PC-3 (cell line): ENCODE results near the gene FAM53B. TPM values are rescaled to one million over a fixed set of nuclear protein-coding genes. Genes with fewer than 3 reads are reported as not detected.
"Not testable (repeated sequence)": the region's sequence is repeated elsewhere in the genome, so short reads cannot be mapped to it uniquely, and the experiment has no call there.

ENCODE experiments used
- ATAC-seq: fragments of 200-7000 bp; cut with Tn5 transposase; 2 replicates; pipeline ENCODE4 v1.9.1; 2020; ENCODE audit warnings: mild to moderate bottlenecking, moderate library complexity
- BruUV-seq: library from RNA; stranded (reverse); fragments of 400-500 nt; replicated peaks from 2 replicates; lab custom pipeline; 2021; lab: Mats Ljungman, UMichigan
- CTCF ChIA-PET: fragments of 300-600 bp; sonication (Branson Sonifier 250); formaldehyde crosslinking; loops from one replicate; lab custom pipeline; 2022; ENCODE audit warnings: antibody characterized with exemption; lab: Charles Lee
- POLR2A ChIA-PET: fragments of 300-600 bp; sonication (Branson Sonifier 250); formaldehyde crosslinking; loops from one replicate; lab custom pipeline; 2022; ENCODE audit warnings: antibody characterized with exemption; ENCODE audit not compliant: unreplicated experiment; lab: Charles Lee
- DNase-seq: peaks from one replicate; pipeline ENCODE4 v3.0.0-alpha.2; 2015
- H2AFZ ChIP-seq: fragments of 300-600 bp; sonication (generic); 2 replicates; pipeline ENCODE4 v1.6.0; 2016; ENCODE audit warnings: antibody characterized with exemption, low read length
- H3F3A ChIP-seq: fragments of 300-600 bp; sonication (generic); one replicate; pipeline ENCODE4 v1.6.0; 2017; ENCODE audit warnings: antibody characterized with exemption, low read length, control low read depth, mild to moderate bottlenecking; ENCODE audit not compliant: unreplicated experiment
- H3K27ac ChIP-seq: fragments of 300-600 bp; sonication (generic); 2 replicates; pipeline ENCODE4 v1.5.1; 2016; ENCODE audit warnings: mild to moderate bottlenecking, low read length
- H3K27me3 ChIP-seq: fragments of 300-600 bp; sonication (generic); 2 replicates; pipeline ENCODE4 v1.6.1; 2016; ENCODE audit warnings: low read length, mixed read lengths
- H3K36me3 ChIP-seq: fragments of 300-600 bp; sonication (generic); 2 replicates; pipeline ENCODE4 v1.6.1; 2016; ENCODE audit warnings: low read depth, mixed run types, low read length, mixed read lengths
- H3K4me1 ChIP-seq: fragments of 300-600 bp; sonication (generic); 2 replicates; pipeline ENCODE4 v1.5.1; 2016; ENCODE audit warnings: low read length; ENCODE audit not compliant: insufficient read depth
- H3K4me2 ChIP-seq: fragments of 300-600 bp; sonication (generic); 2 replicates; pipeline ENCODE4 v1.6.0; 2016; ENCODE audit warnings: low read length
- H3K4me3 ChIP-seq: fragments of 300-600 bp; sonication (generic); 2 replicates; pipeline ENCODE4 v1.5.1; 2016; ENCODE audit warnings: mild to moderate bottlenecking, low read length, mixed read lengths
- H3K79me2 ChIP-seq: fragments of 300-600 bp; sonication (generic); 2 replicates; pipeline ENCODE4 v1.6.1; 2017; ENCODE audit warnings: low read length, mixed read lengths
- H3K9ac ChIP-seq: fragments of 300-600 bp; sonication (generic); 2 replicates; pipeline ENCODE4 v1.6.0; 2016; ENCODE audit warnings: mild to moderate bottlenecking, low read length
- H3K9me2 ChIP-seq: fragments of 300-600 bp; sonication (generic); replicated peaks from 2 replicates; pipeline ENCODE4 v1.6.1; 2016; ENCODE audit warnings: mixed run types, low read length, mixed read lengths
- H3K9me3 ChIP-seq: fragments of 300-600 bp; sonication (generic); 2 replicates; pipeline ENCODE4 v1.6.1; 2016; ENCODE audit warnings: low read length, mixed read lengths
- H4K20me1 ChIP-seq: fragments of 300-600 bp; sonication (generic); 2 replicates; pipeline ENCODE4 v1.6.1; 2016; ENCODE audit warnings: low read length, mixed read lengths
- CTCF ChIP-seq: fragments of 300-600 bp; sonication (generic); conservative IDR thresholded peaks from 2 replicates; pipeline ENCODE4 v1.5.1; 2017; ENCODE audit warnings: antibody characterized with exemption, low read depth, mild to moderate bottlenecking, low read length
- EZH2 ChIP-seq: fragments of 300-600 bp; sonication (generic); IDR thresholded peaks from one replicate; pipeline ENCODE4 v1.6.1; 2017; ENCODE audit warnings: antibody characterized with exemption, mild to moderate bottlenecking, low read length; ENCODE audit not compliant: unreplicated experiment
- EZH2phosphoT487 ChIP-seq: fragments of 300-600 bp; sonication (generic); IDR thresholded peaks from 2 replicates; pipeline ENCODE4 v1.6.1; 2018; ENCODE audit warnings: mild to moderate bottlenecking, antibody characterized with exemption, low read length, borderline replicate concordance
- intact Hi-C: fragments of 100-400 bp; cut with micrococcal nuclease; formaldehyde crosslinking; loops from 2 replicates; pipeline ENCODE4 v1.9.0; 2023
- total RNA-seq: library from RNA; depleted of rRNA; stranded (reverse); fragments of >200 nt; gene quantifications from 2 replicates; pipeline ENCODE4 v1.2.3, GENCODE V29; 2014

The FAM53B gene
- total RNA-seq, 1 experiment from 2014 or later: 19.4 TPM

GRCh38 chr10:124746992-124747391 is 2.8 kb upstream of the FAM53B start:
- H3K27me3 ChIP-seq: no peaks in the 10 kb centered on the region
- H3K4me1 ChIP-seq: peaks cover 30% of the 10 kb centered on the region
- no peaks in the 10 kb centered on the region for H3K9me2 ChIP-seq
- H3K4me2 ChIP-seq: no peak overlapping the region
- no peak overlapping the region for H3K4me3 ChIP-seq
- no peak overlapping the region for H3K9ac ChIP-seq
- ChIA-PET POLR2A (no interaction called here), CTCF (interaction anchor here (1.2 kb wide), 1 partner anchor 208 kb away, joined by 6 read pairs; no protein-coding TSS in a partner anchor)
- no peaks in the 10 kb centered on the region for H3K9me3 ChIP-seq
- no peaks in the 10 kb centered on the region for H3F3A ChIP-seq
- ATAC-seq: no peak
- DNase-seq: no peak
- intact Hi-C loops: no loop called here
- H3K36me3 ChIP-seq: no peaks in the 10 kb centered on the region; the same call in 1 of the 2 replicates
- H2AFZ ChIP-seq: no peak overlapping the region
- no TSS peak for BruUV-seq
- H3K79me2 ChIP-seq: peaks cover 14% of the 10 kb centered on the region
- no peak for TF ChIP-seq EZH2
- no peak for TF ChIP-seq CTCF
- no peak for TF ChIP-seq EZH2phosphoT487
- H4K20me1 ChIP-seq: no peaks in the 10 kb centered on the region
- H3K27ac ChIP-seq: no peak overlapping the region

- H2AFZ ChIP-seq, H3K9me3 ChIP-seq, POLR2A ChIA-PET, H4K20me1 ChIP-seq, DNase-seq, H3K9me2 ChIP-seq, intact Hi-C loops, H3K4me3 ChIP-seq, H3K27me3 ChIP-seq, BruUV-seq, H3K36me3 ChIP-seq, ATAC-seq, H3K9ac ChIP-seq, H3F3A ChIP-seq: not testable (repeated sequence)
- Histone ChIP-seq H3K79me2 (peaks cover 20% of the 10 kb centered on the region), H3K27ac (peak overlapping the region; percentile 21; the same call in 1 of the 2 replicates), H3K4me2 (peak overlapping the region; percentile 68), H3K4me1 (peaks cover 36% of the 10 kb centered on the region)
- CTCF ChIA-PET: interaction anchor here (1.2 kb wide), 1 partner anchor 208 kb away, joined by 6 read pairs; no protein-coding TSS in a partner anchor
Observed at GRCh38 chr10:124746447-124746846, 2.3 kb upstream of the FAM53B start.

GRCh38 chr10:124745673-124746072 is 1.5 kb upstream of the FAM53B start:
- no peaks in the 10 kb centered on the region for H4K20me1 ChIP-seq
- no peaks in the 10 kb centered on the region for H3F3A ChIP-seq
- DNase-seq: peak; percentile 76
- no peaks in the 10 kb centered on the region for H3K9me3 ChIP-seq
- POLR2A ChIA-PET: interaction anchor here (0.6 kb wide), 1 partner anchor 14 kb away, joined by 4 read pairs; no protein-coding TSS in a partner anchor
- no peak overlapping the region for H3K4me3 ChIP-seq
- H2AFZ ChIP-seq: no peak overlapping the region
- ATAC-seq: no peak
- intact Hi-C loops: no loop called here
- peak overlapping the region; percentile 68 for H3K4me2 ChIP-seq
- BruUV-seq: no TSS peak
- no peaks in the 10 kb centered on the region; the same call in 1 of the 2 replicates for H3K36me3 ChIP-seq
- peaks cover 26% of the 10 kb centered on the region for H3K79me2 ChIP-seq
- TF ChIP-seq CTCF (peak; percentile 52), EZH2 (no peak)
- CTCF ChIA-PET: interaction anchor here (0.6 to 1.3 kb wide), 2 partner anchors 215 to 240 kb away, joined by 3 to 4 read pairs; no protein-coding TSS in a partner anchor
- H3K27me3 ChIP-seq: no peaks in the 10 kb centered on the region
- H3K9me2 ChIP-seq: no peaks in the 10 kb centered on the region
- H3K27ac ChIP-seq: no peak overlapping the region
- peaks cover 43% of the 10 kb centered on the region for H3K4me1 ChIP-seq
- H3K9ac ChIP-seq: no peak overlapping the region
